NCI-H2227 (cell line): ENCODE measurements around the gene CD200R1.

ENCODE experiments used
- DNase-seq: peaks from one replicate; lab custom pipeline; 2025; ENCODE audit not compliant: unreplicated experiment; lab: John Stamatoyannopoulos, UW

The CD200R1 gene, protein sequence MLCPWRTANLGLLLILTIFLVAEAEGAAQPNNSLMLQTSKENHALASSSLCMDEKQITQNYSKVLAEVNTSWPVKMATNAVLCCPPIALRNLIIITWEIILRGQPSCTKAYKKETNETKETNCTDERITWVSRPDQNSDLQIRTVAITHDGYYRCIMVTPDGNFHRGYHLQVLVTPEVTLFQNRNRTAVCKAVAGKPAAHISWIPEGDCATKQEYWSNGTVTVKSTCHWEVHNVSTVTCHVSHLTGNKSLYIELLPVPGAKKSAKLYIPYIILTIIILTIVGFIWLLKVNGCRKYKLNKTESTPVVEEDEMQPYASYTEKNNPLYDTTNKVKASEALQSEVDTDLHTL

DNA sequence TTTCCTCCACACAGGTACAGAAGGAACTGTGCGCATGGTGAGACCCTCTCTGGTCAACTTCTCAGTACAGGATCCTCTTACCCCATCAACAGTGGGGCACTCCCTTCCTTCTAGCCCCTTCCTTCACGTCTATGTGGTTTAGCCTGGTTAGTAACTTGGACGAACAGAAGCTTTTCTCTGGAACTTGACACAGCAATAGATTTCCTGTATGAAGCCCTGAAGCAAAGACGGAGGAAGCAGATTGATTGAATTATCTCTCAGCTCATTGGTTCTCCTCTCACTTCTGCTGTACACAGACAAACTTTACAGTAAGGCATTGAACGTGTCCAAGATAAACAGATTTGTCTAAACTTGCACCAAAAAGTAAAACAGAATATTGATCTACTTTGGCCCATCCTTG is at the start of gene CD200R1:
Gene CD200R1, minus strand, starts transcription at position 210 of the 400 bp plus-strand sequence. CDS start 246 bp downstream, outside the sequence.
- DNase-seq: no peak

DNA sequence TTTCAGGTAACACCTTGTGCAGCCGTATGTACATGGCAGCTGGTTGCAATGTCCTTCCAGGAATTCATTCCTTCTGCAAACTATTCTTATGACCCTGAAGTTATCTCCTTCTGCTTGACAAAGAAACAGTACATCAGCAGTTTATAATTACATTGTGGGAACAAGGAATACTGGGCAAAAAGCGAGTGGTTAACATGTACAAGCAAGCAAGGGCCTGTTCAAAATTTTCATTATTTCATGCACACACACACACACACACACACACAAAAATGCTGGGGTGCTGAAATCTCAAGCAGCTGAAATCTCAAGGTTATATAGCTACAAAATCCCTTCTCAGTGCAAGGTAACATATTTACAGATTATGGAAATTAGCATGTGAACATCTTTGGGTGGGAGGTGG is 46.6 kb upstream of the CD200R1 start:
- DNase-seq: no peak

DNA sequence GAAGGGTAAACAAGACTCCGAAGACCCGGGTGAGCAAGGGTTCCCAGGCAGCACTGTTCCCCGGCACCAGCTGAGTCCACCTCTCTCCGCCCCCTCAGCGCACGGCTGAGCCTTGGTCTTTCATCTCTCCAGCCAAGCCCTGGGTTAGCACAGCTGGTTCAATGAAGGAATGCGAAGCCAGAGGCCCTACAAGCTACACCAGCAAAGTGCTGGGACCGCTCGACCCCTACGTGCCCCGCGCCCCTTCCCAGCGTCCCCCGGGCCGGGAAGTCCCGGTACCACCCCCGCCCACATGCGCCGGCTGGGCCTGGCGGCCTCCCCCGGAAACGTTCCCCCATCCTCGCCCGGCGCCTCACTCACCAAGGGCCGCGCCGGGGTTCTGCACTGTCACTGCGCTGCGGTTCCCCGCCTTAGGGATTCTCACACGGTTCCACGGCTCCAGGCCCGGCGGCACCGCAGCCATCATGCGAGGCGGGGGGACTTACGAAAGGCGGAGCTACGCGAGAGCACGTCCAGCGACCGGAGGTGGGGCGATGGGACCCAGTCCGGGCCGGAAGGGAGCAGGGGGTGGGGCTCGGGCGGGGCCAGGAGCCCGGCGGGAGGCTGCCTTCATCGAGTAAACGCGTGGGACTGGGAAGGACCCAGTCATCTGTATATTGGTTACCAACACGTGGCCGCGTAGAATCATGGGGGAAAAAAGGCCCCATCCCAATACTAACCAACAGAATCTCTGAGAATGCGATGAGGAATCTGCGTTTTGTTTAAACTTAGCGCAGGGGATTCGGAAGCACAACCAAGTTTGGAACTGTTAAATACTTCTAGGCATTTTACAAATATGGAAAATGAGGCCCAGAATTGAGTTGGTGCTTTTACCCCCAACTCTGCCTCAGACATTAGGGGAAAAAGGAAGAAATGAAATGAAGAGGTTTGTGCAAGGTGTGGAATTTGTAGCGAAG is 44.6 kb upstream of the CD200R1 start:
- DNase-seq: peak; percentile 92

DNA sequence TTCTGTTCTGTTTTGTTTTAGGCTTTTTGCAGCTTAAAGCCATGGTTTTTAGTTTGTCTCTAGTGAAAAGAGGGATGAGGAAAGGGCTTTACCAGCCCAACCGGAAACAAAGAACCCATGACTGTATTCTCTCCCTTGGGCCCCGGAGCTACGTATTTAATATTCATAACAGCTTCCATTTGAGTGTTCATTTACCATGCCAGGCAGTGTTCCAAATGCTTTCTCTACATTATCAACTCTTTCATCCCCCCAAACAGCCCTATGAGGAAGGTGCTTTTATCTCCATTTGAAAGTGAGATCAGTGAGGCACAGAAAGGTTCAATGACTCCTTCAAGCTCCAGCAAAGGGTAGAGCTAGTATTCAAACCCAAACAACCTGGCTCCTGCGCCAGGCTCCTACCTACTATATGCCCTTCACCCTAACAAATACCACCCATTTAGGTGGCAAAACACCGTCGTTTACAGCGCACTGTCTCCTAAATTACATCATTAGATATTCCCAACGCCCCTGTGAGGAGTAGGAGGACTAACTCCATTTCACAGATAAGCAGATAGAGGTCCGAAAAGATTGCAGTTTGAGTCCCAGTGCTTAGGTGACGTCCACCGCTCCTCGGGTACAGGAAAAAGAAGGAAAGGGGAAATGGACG is 43.8 kb upstream of the CD200R1 start:
- DNase-seq: no peak

DNA sequence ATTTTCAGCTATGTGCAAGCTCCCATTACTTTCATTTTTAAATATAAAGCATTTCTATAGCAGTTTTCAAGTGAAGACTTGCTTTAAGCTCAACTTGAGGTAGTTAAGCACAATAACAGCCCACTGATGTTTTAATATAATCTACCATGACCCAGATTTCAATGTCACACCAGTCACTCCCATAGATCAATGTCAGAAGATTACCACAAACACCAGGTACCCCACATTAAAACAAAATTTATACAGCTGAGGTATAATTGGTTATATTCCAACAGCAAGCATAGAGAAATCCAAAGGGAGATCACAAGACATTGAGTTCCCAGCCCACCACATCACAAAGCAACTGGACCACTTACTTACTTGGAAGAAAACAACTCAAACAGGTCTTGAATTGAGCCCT is 38.7 kb upstream of the CD200R1 start:
- DNase-seq: no peak

DNA sequence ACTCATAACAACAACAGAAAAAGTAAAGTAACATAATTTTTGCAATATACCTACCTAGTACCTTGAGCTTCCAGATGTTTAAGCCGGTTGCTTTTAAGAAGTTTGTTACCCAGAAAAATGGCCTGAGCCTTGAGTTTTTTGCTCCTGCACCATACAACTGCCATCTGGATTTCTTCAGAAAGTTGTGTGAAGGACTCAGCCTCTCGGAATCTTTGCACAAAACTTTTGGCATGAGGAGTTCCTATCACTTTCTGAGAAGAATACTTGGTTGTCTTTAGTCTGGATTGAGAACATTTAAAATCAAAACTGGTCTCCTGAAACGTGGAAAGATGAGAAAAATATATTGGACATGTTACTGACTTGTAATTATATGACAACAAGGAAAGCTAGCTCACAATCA is 33.2 kb upstream of the CD200R1 start:
- no peak for DNase-seq

DNA sequence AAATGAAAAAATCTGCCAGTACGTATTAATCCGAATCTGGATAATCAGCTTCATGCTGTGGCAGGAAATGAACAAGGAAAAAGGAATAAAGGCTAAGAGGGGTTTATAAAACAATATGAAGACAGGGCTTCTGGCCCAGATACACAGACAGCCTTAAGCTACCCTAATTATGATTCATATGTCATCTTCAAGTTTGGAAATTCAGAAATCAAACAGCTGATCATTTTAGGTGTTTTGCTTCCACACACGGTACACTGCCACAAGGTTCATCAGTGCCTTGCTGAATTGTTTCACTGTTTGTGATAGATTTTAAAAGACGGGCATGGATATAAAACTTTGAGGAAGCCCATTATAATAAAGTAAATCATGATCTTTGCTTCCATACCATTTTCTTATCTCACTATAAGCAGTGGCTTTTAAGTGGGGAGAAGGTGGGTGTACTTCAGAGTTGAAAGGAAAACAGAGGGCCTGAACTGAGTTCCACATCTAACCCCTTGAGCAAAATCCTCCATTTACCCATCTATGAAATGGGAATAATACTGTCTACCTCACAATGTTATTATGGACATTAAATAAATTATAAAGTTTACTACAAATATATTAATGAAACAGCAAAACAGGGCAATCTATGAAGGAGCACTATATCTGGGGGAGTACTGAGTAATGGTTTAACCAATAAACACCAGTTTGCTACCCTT is 31.6 kb upstream of the CD200R1 start:
- no peak for DNase-seq

DNA sequence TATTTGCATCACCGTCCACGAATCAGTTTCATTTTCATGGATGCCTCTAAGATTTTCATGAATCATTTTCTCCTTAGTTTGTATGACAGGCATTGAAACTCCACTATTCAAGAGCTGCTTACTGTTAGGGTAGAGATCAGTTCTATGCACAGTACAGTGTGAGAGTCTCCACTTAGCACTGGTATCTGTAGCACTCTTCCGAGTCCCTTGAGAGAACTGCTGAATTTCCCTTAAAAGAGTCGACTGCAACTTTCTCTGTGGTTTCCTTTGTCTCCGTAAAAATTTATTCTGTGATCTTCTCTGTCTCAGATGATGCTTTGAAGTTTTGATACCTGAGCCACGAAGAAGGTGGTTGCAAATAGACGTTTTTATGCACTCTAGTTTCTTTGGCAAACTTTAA is 30.7 kb upstream of the CD200R1 start:
- no peak for DNase-seq

DNA sequence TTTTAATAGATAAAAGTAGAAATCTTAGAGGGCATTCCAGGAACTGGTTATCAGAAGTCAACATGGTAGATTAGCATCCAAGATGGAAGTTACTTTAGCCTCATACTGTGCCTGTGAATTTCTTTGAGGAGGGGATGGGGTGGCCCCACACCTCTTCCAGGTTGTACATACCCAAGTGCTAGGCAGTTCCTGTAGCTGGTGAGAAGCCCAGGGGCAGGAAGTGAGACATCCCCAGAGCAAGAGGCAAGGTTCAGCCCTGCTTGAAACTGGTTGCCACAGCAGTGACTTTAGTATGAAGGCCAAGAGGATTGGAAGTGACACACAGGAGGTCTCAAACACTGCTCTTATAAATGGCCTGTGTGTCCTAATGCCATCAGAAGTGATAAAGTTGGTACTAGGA is 27.8 kb upstream of the CD200R1 start:
- DNase-seq: no peak

DNA sequence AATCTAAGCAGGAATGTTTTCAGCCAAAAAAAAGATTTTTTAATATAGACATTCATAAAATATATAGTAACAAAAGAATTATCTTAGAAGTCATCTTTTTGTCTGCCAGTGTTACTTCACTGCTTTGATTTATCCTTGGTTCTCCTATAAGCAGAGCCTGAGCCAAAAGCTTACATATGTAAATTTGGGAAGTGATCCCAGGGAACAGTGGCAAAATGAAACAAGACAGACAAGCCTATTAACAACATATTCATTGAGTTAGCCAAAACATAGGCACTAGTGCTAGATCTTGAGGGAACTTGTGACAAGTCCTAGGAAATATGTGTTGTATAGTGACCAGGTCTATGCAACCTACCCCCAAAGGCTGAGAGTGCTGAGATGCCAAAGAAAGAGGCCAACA is 27.1 kb upstream of the CD200R1 start:
- no peak for DNase-seq

DNA sequence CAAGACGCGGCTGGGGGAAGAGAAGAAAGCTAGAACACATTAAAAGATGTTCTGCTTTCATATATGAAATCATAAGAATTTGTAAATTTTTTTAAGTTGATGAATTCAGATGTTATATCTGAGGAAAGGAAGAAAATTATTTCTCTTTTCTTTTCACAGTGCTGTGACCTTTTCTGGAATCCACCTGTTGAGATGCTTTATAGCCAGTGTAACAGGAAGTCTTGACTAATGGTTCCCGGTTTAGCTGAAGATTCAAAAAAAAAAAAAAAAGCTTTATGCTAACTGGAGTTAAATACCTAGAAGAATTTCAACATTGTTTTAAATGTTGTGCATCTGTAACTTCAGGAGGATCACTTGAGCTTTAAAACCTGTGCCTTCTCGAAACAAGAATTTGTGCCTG is 25.8 kb upstream of the CD200R1 start:
- DNase-seq: no peak

DNA sequence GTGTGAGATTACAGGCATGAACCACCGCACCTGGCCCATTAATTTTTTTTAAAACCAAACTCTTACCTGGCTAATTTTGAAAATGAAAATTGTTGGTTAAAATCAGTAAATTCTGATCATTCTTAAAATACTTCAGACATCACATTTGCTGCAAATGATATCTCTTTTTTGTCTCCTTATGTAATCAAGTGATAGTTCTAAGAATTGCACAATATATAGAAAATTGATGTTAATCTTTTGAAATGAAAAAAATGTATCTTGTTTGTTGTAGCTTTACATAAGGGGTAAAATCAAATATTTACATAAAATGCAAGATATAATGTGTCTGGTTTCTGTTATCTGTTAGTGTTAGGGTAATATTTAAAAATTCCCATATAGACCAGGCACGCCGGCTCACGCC is 20.9 kb upstream of the CD200R1 start:
- no peak for DNase-seq

DNA sequence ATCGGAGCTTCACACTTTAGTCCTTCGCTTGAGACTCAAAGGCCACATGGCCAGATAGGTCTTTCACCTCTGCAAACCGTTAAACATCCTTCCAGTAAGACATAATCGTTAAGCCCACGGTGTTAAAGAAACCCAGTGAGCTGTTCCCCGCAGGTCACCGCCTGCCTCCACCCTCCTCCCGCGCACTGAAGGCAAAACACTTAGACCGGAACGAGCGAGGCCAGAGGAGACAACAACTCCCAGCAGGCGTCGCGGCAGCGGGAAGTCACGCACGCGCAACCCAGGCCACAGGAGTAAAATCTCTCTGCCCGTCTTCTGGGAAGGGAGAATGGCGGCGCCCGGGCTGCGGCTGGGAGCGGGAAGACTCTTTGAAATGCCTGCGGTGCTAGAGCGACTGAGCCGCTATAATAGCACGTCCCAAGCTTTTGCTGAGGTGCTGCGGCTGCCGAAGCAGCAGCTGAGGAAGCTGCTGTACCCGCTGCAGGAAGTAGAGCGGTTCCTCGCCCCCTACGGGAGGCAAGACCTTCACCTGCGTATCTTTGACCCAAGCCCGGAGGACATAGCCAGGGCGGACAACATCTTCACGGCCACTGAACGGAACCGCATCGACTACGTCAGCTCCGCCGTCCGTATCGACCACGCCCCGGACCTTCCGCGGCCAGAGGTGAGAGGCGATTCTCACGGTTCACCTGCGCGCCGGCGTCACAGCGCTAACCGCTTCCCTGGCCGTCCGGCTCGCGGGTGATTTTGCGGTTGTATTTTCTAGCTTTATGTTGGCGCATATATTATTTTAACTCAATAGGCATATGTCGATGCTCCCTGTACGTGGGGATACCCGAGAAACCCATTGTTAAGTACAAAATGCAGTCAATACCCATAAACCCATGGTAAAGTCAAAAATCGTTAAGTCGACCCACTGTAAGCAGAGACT is 16.0 kb upstream of the CD200R1 start, which contains the start of gene GTPBP8:
Gene GTPBP8, plus strand, starts transcription at position 313 of the 931 bp plus-strand sequence. Its CDS starts 16 bp downstream, at position 329.
- peak; percentile 91 for DNase-seq

DNA sequence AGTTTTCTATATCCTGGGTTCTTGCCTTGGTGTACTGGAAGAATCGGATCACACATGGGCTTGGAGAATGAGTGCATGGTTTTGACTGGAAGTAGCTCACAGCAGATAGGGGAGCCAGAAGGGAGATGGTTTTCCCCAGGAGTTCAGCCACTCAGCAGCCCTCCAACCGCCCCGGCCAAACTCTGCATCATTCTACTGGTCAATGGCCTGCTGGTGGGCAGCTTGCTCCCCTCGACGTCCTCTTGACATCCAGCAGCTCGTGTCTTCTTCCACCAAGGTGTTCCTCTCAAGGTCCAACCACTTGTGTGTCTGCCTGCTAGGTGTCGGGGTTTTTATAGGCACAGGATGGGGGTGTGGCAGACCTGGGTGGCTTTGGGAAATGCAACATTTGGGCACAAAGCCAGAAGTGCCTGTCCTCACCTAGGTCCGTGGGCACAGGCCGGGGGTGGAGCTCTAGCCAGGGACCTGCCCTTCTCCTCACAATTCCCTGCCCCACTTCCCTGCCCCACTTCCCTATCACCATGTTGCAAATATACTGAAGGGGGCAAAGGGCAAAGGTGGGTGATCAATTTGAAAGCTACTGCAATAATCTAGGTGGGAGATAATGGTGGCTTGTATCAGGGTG is 12.9 kb upstream of the CD200R1 start:
- DNase-seq: no peak

DNA sequence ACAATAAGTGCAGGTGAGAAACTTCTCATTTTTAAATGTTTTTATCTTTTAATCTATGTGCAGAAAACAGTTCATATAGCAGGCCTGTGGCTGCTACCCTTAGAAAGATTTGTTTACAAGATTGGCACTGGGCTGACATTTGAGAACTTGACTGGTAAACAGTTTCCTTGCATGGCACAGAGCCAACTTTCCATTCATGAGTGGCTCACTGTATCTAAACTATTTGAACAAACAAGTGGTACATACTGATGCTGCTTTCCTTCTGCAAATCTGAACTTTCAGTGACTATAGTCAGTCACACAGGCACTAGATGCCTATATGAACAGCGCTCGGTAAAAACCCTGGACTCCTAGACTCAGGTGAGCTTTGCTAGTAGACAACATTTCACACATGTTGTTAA is 9.6 kb upstream of the CD200R1 start:
- DNase-seq: no peak

DNA sequence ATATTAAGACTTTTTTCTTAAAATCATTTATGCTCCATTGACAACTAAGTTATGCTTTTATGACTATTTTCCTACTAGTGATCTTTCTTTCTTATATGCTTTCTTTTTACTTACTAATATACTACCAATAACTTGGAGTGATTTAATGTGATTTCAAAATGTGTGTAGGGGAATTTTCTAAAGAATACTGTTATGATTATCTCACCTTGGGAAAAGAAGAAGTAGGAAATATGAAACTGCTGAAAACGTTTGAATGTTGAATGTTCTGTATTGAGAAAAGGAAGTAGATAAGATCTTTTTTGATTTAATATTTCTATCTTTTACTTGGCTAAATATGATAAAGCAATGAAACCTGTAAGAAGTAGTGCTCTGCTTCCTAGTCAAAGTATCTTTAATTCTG is 7.8 kb upstream of the CD200R1 start:
- DNase-seq: no peak

DNA sequence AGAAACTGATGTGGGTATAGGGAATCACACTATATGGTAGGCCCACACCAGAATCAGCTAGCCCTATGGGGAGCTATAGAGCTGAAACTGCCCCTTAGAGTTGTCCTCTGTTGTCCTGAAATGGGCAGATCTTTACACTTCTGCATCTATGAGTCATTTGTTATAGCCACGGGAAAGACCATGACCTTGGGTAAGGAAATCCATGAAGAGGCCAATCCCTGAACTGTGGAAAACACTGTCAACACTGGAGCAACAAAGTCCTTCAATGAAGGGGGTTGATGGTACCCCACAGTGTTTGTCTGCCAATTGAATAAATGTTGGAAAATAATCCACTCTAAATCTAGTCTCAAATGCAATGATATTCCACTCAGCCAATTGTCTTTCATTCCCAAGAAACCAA is 5.2 kb upstream of the CD200R1 start:
- DNase-seq: no peak

DNA sequence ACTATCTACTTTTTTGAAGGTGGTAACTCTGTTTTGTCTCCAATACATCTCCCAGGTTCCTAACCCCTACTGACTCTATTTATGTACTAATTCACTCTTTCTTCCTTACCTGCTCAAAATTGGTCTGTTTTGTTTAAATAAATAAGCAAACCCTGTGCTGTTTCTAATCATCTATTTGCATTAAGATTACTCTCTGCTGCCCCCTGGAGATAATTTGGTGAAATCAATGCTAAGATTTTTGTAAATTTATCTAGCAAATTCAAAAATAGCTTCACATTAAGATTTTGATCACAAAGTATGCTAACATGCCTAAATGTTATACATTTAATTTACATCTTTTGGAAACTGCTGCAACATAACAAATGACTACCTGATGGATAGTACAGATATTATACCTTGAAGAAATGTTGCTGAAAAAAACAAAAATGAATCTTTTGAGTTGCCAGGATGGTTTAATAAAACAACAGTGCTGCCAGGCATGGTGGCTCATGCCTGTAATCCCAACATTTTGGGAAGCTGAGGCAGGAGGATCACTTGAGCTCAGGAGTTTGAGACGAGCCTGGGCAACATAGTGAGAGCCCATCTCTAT is 4.4 kb upstream of the CD200R1 start:
- DNase-seq: peak; percentile 28

DNA sequence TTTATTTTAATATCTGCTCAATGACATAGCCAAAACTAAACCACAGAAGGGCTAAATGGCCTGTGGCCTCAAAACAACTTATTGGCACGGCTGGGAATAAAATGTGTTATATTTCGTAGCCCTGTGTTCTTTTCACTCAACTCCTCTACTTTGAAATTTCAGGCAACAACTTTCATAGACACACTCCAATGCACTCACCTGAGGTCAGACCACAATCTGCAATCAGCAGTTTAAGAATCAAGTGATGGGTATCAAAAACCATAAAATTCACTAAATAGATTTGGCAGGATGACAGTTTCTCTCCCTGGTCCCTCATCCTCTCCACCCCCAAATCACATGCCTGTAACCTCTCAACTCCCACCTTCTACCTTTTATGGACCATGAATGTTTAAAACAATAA is 2.0 kb upstream of the CD200R1 start:
- DNase-seq: no peak
